Pancreas (tissue), 10 donors: ENCODE measurements around the gene CCL22. TPM values are rescaled to one million over a fixed set of nuclear protein-coding genes. Genes with fewer than 3 reads are reported as not detected.
A peak's percentile ranks its signal among the peaks of the same experiment; 100 is the strongest.

Experiments used
- ATAC-seq, 4 donors: fragments of 200-7000 bp; cut with Tn5 transposase; one replicate each; pipeline versions ENCODE4 v1.8.0 to v1.9.1; 2020; ENCODE audit warnings: mild to moderate bottlenecking in 4 of 4, moderate library complexity in 4 of 4
- DNase-seq, 6 donors: peaks; one replicate each; pipeline ENCODE4 v3.0.0-alpha.2; 2020
- FAIRE-seq: peaks from 2 replicates; lab custom pipeline; 2012; peaks lifted over from hg19 to GRCh38; lab: Jason Lieb, UNC
- H3K27ac ChIP-seq, 4 donors: fragments of 200-600 bp; sonication (generic); 1 replicate in 3 of 4; 2 replicates in 1 of 4; pipeline versions ENCODE4 v1.5.0 to v1.8.0; 2020
- H3K27me3 ChIP-seq, 4 donors: fragments of 200-600 bp; one replicate each; pipeline ENCODE4 v1.8.0; 2021
- H3K36me3 ChIP-seq, 3 donors: fragments of 200-600 bp; sonication (generic) in 1 of 3; one replicate each; pipeline versions ENCODE4 v1.5.0 to v1.8.0; 2020 to 2021
- H3K4me1 ChIP-seq, 3 donors: fragments of 200-600 bp; one replicate each; pipeline ENCODE4 v1.8.0; 2021
- H3K4me3 ChIP-seq, 4 donors: fragments of 200-600 bp; sonication (generic) in 2 of 4; one replicate each; pipeline versions ENCODE4 v1.5.0 to v1.8.0; 2020 to 2021
- H3K9me3 ChIP-seq, 4 donors: fragments of 200-600 bp; one replicate each; pipeline ENCODE4 v1.8.0; 2021
- CTCF ChIP-seq, 4 donors: fragments of 200-600 bp; sonication (generic) in 3 of 4; IDR thresholded peaks; one replicate each; pipeline versions ENCODE4 v1.5.0 to v1.8.0; 2021; ENCODE audit warnings: antibody characterized with exemption in 4 of 4
- WGBS, 2 donors: extraction: QIAGEN DNeasy Blood & Tissue Kit; methylation state at CpG; one replicate each; pipeline ENCODE4 v1.1.7; 2013; 5-methylcytosine and 5-hydroxymethylcytosine counted together
- intact Hi-C, 3 donors: fragments of 100-400 bp; cut with DNase I; formaldehyde crosslinking; loops; one replicate each; pipeline versions ENCODE4 v1.11.1 to v1.14.2; 2022
- polyA plus RNA-seq, 2 donors: library from polyadenylated mRNA; stranded (reverse); fragments of 200-250 nt; gene quantifications; one replicate each; pipeline ENCODE4 v1.2.3, GENCODE V29; 2013
- total RNA-seq, 6 donors: library from RNA; stranded (reverse); fragmentation: NEBNext Ultra II Directional in 4 of 6; extraction: Animal tissue kit (Norgen Biotek cat#: 25700) in 4 of 6; gene quantifications; one replicate each; pipeline versions ENCODE4 v1.2.1 to v1.2.4, GENCODE V29; 2021 to 2023
- donor health status: healthy with polysubstance abuse.
- donor health status: DM: no; HTN: no; CAD: no; lungs with moderate emphysema.
- donor health status: DM: no; HTN: no; CAD: no.
- donor health status: control.
- donor health status: control.
- donor health status: Bipolar disorder and iron deficiency.
- donor health status: DM: yes; HTN: yes; CAD: no.
- donor health status: DM: no; HTN: no; CAD: no.
- donor health status: DM: no; HTN: no; CAD: no.
- donor health status: DM: yes; HTN: yes; CAD: no.

CCL22 gene
- total and polyA plus RNA-seq, 8 donors, result 0.05 to 0.85 (median 0.12) TPM; not detected in 4

- DNase-seq (no peak), ATAC-seq (peak in 1 of 4 donors; percentile 30)
- WGBS, 2 donors, result 77% methylated on average over 5 of the region's 5 CpGs
Observed at GRCh38 chr16:57409065-57409464, 50.5 kb downstream of the CCL22 start.

DNA sequence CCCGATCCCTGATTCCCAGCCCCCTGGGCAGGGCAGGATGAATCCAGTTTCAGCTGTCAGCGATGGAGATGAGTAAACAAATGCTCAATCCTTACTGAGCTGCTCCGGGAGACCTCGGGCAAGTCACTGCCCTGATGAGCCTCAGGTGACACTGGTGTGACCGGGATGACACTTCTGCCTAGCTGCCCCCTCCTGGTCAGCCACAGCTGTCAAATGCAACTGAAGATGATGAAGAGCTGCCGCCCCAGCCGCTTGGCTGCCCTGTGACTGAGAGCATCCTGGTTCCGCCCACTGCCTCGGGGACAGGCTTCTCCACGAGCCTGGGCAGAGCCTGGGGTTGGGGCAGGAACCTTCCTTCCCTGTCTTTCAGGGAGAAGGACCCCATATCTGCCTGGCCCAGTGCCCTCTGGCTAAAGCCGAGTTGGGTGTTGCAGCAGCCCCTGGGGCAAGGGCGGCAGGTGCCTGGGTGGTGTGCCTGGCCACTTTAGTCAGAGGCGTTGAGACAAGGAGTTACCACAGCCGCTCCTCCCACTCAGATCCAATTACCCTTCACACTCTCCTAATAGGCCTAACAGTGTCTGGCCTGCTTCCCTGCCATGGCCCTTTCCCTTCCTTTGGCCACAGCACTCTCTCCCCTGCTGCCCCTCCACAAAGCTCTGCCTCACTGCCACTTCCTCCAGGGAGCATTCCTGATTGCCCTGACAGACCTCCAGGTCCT lies 51.4 kb downstream of the CCL22 start:
- Histone ChIP-seq H3K36me3 (no peaks in the 10 kb centered on the region), H3K4me3 (no peak overlapping the region), H3K27me3 (no peaks in the 10 kb centered on the region), H3K4me1 (no peaks in the 10 kb centered on the region), H3K27ac (no peak overlapping the region), H3K9me3 (no peaks in the 10 kb centered on the region)
- FAIRE-seq (no peak), DNase-seq (peak in 2 of 6 donors; percentile 44 to 45), ATAC-seq (no peak)
- TF ChIP-seq CTCF (IDR thresholded peaks at IDR 0.05), result no peak
- WGBS, 2 donors, result 63 to 67% methylated on average over 14 of the region's 14 CpGs
- intact Hi-C loops, result loop anchor here in 2 of 3 donors (10.0 kb wide), 2 partner anchors 105 to 335 kb away; no protein-coding TSS in a partner anchor

More at GRCh38 chr16:57409065-57409464, 50.5 kb downstream of the CCL22 start:
- Histone ChIP-seq H3K36me3 (no peaks in the 10 kb centered on the region), H3K4me1 (no peaks in the 10 kb centered on the region), H3K27ac (no peak overlapping the region), H3K27me3 (no peaks in the 10 kb centered on the region), H3K4me3 (no peak overlapping the region), H3K9me3 (no peaks in the 10 kb centered on the region)
- intact Hi-C loops, result no loop called here
- no peak for TF ChIP-seq CTCF (IDR thresholded peaks at IDR 0.05)
- no peak for FAIRE-seq

GRCh38 chr16:57411362-57411976 lies 52.9 kb downstream of the CCL22 start:
- Histone ChIP-seq H3K27me3 (no peaks in the 10 kb centered on the region), H3K36me3 (no peaks in the 10 kb centered on the region), H3K9me3 (no peaks in the 10 kb centered on the region), H3K4me1 (no peaks in the 10 kb centered on the region), H3K27ac (no peak overlapping the region), H3K4me3 (no peak overlapping the region)
- no peak for TF ChIP-seq CTCF (IDR thresholded peaks at IDR 0.05)
- 47 to 48% methylated on average over 12 of the region's 12 CpGs for WGBS, 2 donors
- DNase-seq, result peak in 2 of 6 donors; percentile 46 to 55
- ATAC-seq, result no peak
- intact Hi-C loops, result loop anchor here in 2 of 3 donors (10.0 kb wide), 2 partner anchors 107 to 337 kb away; no protein-coding TSS in a partner anchor
- FAIRE-seq, result no peak

- Histone ChIP-seq H3K4me1 (peaks cover 0 to 6% (median 0%) of the 10 kb centered on the region in 3 donors), H3K4me3 (no peak overlapping the region), H3K9me3 (no peaks in the 10 kb centered on the region), H3K27ac (no peak overlapping the region), H3K27me3 (no peaks in the 10 kb centered on the region), H3K36me3 (no peaks in the 10 kb centered on the region)
- FAIRE-seq (no peak), DNase-seq (peak in 1 of 6 donors; percentile 52), ATAC-seq (no peak)
- intact Hi-C loops, result loop anchor here in 2 of 3 donors (10.0 kb wide), 2 partner anchors 108 to 338 kb away; no protein-coding TSS in a partner anchor
- TF ChIP-seq CTCF (IDR thresholded peaks at IDR 0.05), result no peak
- 76 to 90% methylated on average over 9 of the region's 9 CpGs for WGBS, 2 donors
Observed at GRCh38 chr16:57412584-57412983, 54.0 kb downstream of the CCL22 start.
